Fibroblast of skin of left biceps (primary cell): ENCODE measurements around the gene KRT76.
"Not testable (repeated sequence)": the region's sequence is repeated elsewhere in the genome, so short reads cannot be mapped to it uniquely, and the experiment has no call there.

Source experiments
- DNase-seq, 2 experiments: peaks; one replicate each; pipeline ENCODE4 v3.0.0-alpha.2; 2013; ENCODE audit warnings: low read depth in 2 of 2

The KRT76 gene

DNA sequence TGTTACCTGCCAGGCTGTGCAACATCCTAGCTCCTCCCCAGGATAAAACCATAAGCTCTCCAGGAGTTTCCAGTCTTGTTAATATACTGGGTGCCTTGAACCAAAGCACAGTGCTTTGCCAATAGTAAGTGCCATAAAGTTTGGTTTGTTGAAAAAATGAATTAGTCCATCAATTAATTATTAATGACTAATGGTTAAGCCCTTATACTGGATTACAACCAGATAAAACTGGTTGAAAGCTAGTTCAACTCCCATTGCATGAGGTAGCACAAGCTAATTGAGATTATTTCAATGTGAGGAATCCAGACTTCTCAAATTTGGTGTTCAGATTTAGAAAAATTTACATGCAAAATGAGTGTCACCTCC lies 20.4 kb upstream of the KRT76 start:
- no peak for DNase-seq

GRCh38 chr12:52796839-52797528 lies 19.8 kb upstream of the KRT76 start:
- DNase-seq: no peak

DNA sequence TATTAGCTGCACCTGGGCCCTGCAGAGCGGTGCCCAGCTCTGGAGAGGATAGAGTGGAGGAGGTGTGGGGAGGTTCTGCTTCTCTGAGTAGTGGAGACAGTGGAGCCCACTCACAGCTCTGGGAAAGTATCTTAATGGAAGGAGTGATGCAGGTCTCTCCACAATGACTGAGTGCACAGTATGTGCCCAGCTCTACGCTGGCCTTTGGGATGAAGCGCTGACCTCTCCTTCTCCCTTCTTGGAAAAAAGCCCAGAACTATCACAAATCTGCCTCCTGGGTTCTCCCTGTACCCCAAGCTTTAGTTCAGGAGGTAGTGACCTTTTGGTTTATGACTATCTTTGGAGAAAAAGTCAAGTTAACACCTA lies 19.3 kb upstream of the KRT76 start:
- no peak for DNase-seq

- no peak for DNase-seq
These were observed 18.7 kb upstream of the KRT76 start, which contains the start of gene KRT3 for GRCh38 chr12:52795694-52796428. Gene KRT3, minus strand, starts transcription at chr12:52796117. Its CDS starts 75 bp downstream, at chr12:52796042.

DNA sequence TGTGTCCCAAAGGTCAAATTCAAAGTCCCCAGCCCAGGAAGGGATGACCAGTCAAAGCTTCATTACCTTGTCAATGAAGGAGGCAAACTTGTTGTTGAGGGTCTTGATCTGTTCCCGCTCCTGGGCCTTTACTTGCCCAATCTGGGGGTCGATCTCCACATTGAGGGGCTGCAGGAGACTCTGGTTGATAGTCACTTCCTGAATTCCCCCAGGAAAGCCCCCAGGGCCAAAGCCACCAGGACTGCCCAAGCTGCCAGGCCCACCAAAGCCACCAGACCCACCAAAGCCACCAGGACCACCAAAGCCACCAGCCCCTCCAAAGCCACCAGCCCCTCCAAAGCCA lies 18.2 kb upstream of the KRT76 start:
- not testable (repeated sequence) for DNase-seq

- peak in 1 of 2 experiments; percentile 12 for DNase-seq
These were observed 17.6 kb upstream of the KRT76 start for GRCh38 chr12:52794479-52795331.

- no peak for DNase-seq
These were observed 15.3 kb upstream of the KRT76 start for GRCh38 chr12:52792185-52793029.

- no peak for DNase-seq
These were observed 14.4 kb upstream of the KRT76 start for GRCh38 chr12:52791271-52792184.

DNA sequence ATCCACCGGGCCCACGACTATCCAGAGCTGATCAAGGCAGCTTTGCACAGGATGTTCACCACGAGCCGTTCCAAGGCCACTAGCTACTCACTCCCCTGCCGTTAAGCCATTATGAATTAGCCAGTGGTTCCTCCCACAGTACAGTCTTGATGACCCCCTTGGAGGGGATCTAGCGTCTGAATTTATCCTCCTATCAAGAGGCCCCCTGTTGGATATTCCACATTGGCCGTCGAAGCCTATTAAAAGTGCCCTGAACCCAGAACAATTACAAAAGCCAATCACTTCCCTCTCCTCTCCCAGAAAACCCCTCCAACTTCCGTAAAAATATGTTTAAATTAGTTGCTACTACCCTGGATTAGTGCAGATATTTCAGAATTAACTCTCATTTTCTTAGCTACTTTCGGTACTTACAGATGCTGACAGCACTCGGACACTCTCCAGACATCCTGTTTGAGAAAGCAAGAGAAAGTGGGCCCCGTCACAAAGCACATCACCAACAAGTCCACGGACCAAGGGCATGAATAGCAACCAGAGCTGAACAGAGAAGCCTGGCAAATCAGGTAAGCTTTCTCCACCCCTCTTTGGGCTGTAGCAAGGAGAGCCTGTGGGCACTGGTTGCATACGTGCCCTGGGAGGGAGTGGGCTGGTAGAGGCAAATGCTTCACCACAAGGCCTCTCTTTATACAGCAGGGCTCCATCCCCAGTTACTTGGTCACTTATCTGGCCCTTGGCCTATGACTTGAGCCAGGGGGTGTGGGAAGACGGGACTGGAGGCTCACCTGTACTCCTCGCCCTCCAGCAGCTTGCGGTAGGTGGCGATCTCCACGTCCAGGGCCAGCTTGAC lies 13.5 kb upstream of the KRT76 start:
- DNase-seq: no peak

DNA sequence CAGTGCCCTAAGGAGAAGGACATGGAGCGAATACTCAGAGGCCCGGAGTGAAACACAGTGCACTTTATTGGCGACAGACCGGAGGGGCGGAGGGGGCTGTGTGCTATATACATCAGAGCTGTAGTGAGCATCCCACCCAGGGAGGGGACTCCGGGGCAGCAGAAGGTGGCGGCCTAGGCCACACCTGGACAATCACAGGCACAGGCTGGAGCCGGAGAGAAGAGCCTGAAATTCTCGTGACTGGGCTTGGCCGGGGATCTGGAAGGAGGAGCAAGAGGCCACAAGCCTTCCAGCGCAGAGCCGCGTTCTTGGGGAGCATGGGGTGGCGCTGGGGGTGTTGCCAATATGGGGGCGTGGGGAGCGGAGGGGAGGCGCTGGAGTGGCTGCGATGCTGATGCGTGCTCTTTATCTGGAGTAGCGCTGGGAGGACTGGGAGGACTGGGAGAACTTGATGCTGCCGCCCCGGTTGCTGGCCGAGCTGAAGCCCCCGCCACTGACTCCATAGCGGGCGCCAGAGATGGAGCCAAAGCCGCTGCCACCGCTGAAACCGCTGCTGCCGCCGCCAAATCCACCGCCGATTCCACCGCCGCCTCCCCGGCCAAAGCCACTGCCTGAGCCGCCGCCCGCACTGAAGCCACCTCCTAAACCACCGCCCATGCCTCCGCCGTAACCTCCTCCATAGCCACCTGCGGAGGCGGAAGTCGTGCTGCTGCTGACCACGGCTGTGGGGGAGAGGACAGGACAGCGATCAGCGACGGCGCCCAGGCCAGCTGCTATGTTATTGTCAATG lies 12.7 kb upstream of the KRT76 start:
- DNase-seq: no peak

GRCh38 chr12:52788876-52789636 lies 11.9 kb upstream of the KRT76 start:
- no peak for DNase-seq

DNA sequence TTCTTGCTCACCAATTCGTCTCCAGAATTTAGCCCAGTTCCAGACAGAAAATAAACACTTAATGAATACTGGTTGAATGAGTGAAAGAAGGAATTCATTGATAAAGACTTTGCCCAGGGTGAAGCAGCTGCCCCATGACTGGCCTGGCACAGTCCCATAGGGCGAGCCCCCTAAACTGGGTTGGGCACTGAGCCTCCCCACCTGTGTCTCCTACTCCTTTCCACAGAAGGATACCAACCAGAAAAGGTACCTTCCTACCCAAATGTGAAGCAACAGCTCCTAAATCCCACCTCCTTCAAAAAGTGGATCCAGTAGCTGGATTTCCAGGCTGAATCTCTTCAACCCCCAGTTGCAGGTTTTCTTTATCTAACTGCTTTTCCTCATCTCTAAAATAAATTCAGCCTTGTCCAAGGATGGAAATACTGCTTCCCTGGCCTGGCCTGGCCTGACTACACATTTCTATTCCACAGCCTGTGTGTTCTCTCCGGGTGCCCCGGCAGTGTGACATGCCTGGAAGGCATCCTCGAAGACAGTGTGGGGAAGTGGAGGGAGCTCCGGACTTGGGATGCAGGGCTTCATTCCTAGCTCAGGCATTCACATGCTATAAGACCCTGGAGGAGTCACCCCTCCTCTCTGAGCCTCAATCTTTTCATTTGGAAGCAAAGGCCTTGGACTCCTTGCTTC lies 11.2 kb upstream of the KRT76 start:
- DNase-seq: no peak

DNA sequence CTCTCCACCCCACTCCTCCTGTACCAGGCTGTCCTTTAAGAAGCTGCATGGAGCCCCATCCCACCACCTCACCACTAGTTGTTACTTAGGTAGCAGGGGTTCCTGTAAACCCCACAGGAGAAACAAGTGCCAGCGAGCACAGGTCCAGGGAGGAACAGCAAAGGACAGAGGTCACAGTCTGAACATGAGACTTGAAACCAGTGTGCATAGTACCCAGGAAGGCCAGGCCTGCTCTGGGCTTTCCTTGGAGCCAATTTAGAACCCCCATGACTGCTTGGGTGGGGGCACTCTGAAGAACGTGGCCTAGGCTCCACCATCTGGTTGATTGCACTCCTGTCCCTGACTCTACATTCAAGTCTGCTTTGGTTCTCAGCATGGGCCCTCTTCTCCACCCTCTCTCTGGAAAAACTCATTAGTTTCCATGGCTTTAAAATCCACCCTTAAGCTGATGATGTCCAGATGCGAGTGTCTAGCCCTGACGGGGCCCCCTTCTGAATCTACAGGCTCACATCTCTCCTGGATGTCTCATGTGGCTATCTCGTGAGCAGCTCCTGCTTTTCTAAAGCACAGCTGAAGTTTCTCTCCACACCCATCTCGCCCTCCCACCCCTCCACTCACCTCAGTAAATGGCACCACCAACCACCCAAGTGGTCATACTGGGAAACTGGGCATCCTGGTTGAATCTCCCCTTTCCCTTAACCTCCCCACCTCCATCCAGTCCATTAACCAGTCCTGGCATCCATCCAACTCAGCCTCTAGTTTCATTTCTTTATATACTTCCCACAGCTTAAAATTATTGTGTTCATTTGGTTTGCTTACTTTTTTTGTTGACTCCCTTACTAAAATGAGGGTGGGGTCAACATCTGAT lies 10.4 kb upstream of the KRT76 start:
- DNase-seq: no peak

DNA sequence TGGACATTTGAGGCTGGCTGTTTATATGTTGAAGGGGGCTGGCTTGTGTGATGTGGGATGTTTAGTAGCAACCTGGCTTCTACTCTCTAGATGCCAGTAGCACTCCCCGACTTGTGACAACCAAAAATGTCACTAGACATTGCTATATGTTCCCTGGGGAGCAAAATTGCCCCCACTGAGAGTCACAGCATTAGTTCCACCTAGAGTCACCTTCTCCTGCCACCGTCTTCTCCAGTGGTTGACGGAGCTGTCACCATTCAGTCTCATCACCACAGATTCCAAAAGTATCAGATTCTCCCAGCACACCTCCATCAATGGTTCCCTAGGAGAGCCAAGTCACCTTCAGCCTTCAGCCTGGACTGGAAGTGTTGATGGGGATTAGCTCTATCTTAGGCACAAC lies 7.8 kb upstream of the KRT76 start:
- DNase-seq: no peak

- DNase-seq: no peak
These were observed 6.6 kb upstream of the KRT76 start for GRCh38 chr12:52783563-52784316.

DNA sequence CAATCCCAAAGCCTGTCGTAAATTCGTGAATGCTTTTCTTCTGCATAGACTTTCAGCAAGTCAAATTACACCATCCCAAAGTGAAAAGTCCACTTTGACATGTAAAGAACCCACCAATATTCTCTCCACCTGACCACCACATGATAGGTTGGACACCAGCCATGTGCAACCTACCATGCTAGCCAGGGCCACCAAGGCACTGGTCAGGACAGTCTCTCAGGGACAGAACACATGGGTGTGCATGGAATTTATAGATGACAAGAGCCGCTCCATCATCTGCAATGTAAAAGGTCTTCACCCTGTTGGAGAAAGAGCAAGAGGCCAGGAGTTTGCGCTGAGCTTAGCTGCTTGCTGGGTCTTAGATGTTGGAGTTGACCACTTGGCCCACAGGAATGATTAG lies 5.4 kb upstream of the KRT76 start:
- no peak for DNase-seq
